Lower leg skin (tissue), 4 donors: ENCODE data around the gene AFTPH. TPM values are rescaled to one million over a fixed set of nuclear protein-coding genes. Genes with fewer than 3 reads are reported as not detected.

Source experiments
- DNase-seq, 2 donors: peaks; one replicate each; pipeline ENCODE4 v3.0.0-alpha.2; 2019; ENCODE audit warnings: low spot score in 2 of 2
- H3K4me3 ChIP-seq: fragments of 200-600 bp; sonication (generic); 2 replicates; pipeline ENCODE4 v1.5.1; 2017; ENCODE audit warnings: mild to moderate bottlenecking, low read depth; ENCODE audit not compliant: poor library complexity, severe bottlenecking
- POLR2A ChIP-seq, 2 donors: fragments of 450-650 bp; IDR thresholded peaks; one replicate each; pipeline ENCODE4 v1.6.1; 2016 to 2017; ENCODE audit warnings: antibody characterized with exemption in 2 of 2, mild to moderate bottlenecking in 1 of 2, moderate library complexity in 1 of 2
- WGBS, 2 donors: methylation state at CpG; one replicate each; pipeline ENCODE4 v1.1.5; 2018; 5-methylcytosine and 5-hydroxymethylcytosine counted together
- intact Hi-C: fragments of 100-400 bp; cut with DNase I; formaldehyde crosslinking; loops from one replicate; pipeline ENCODE4 v1.15.0; 2023; ENCODE audit warnings: low total_unique reads
- total RNA-seq, 4 donors: library from RNA; depleted of rRNA; stranded (reverse); fragments of >200 nt; gene quantifications; one replicate each; pipeline ENCODE4 v1.1.0, GENCODE V29; 2016
- TF ChIP-seq, protein P1 (sequence below), 3 donors: fragments of 450-650 bp; IDR thresholded peaks; one replicate each; pipeline ENCODE4 v1.5.1; 2016; ENCODE audit warnings: antibody characterized with exemption in 3 of 3, mild to moderate bottlenecking in 3 of 3, moderate library complexity in 2 of 3

AFTPH gene
- total RNA-seq, 4 donors from 2014 or later, result 46.4 to 53.8 (median 49.6) TPM

DNA sequence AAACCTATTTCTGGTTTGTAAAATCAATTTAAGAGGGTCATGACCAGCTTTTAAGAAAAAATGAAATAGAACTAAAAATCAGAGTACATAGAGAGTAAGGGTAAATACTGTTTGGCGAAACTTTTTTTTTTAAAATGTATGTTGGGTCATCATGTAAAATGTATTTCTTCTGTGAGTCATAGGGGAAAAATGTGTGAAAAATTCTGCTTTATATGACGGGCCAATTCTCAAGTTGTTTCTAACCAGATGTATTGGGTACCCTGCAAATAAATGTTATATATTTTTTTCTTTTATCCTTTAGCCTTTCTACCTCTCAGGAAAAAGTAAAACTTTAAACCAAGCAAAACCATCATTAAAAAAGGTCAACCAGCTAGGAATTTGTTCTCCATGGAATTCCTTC, 13.9 kb downstream of the AFTPH start:
- intact Hi-C loops, result no loop called here
- TF ChIP-seq, protein P1, sequence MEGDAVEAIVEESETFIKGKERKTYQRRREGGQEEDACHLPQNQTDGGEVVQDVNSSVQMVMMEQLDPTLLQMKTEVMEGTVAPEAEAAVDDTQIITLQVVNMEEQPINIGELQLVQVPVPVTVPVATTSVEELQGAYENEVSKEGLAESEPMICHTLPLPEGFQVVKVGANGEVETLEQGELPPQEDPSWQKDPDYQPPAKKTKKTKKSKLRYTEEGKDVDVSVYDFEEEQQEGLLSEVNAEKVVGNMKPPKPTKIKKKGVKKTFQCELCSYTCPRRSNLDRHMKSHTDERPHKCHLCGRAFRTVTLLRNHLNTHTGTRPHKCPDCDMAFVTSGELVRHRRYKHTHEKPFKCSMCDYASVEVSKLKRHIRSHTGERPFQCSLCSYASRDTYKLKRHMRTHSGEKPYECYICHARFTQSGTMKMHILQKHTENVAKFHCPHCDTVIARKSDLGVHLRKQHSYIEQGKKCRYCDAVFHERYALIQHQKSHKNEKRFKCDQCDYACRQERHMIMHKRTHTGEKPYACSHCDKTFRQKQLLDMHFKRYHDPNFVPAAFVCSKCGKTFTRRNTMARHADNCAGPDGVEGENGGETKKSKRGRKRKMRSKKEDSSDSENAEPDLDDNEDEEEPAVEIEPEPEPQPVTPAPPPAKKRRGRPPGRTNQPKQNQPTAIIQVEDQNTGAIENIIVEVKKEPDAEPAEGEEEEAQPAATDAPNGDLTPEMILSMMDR (IDR thresholded peaks at IDR 0.05), result no peak
- TF ChIP-seq POLR2A (IDR thresholded peaks at IDR 0.05), result no peak
- no peak for DNase-seq
- WGBS, 2 donors, result 89 to 92% methylated on average over 2 of the region's 2 CpGs
- no peak overlapping the region for H3K4me3 ChIP-seq

DNA sequence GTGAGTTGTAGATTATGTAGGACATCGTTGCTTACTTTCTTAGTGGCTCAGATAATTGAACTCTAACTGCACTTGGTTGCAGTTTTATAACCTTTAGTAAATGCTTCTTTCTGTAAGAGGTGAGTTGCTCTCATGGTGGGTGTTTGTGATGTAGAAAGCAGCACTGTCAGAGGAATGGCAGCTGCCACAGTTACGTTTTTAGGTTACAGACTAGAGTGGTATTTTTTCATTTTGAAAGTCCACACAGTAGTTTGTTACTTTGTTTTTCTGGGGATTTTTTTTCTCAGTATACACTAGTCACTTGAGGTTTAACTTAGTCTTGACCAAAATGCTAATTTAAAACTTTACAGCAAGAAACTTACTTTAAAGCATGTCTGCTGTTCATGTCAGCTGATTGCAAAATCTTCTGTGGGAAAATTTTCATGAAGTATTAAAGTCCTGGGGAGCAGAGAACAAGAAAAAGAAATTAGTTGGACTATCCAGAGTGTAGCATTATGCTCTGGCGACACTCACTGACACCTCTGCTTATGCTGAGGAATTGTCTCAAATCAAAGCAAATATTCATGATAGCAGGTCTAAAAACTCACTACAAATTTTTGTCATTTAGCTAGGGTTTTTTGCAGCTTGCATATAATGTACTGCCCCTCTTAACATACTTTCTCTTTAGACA, 14.8 kb downstream of the AFTPH start:
- H3K4me3 ChIP-seq, result no peak overlapping the region
- no peak for DNase-seq
- TF ChIP-seq, protein P1 (IDR thresholded peaks at IDR 0.05), result no peak
- no peak for TF ChIP-seq POLR2A (IDR thresholded peaks at IDR 0.05)
- intact Hi-C loops, result no loop called here
- WGBS, 2 donors, result 73 to 83% methylated on average over 3 of the region's 3 CpGs

DNA sequence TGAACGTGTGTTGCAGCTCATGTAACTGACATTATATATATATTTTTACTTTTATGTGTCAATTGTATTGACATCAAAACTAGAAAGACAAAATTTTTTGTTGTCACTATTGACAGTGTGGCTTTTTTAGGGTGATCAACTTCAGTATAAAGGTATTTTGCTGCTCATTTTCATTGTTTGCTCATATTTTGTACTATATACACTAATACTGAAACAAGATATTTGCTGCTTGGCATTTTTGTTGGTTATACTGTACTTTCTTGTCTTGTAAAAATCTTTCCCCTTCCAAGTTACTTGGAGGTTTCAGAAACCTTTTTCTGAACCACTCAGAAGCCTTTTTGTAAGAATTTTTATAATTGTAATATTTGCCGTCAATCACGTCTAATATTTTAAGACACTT, 16.5 kb downstream of the AFTPH start:
- intact Hi-C loops, result no loop called here
- no peak for DNase-seq
- no peak overlapping the region for H3K4me3 ChIP-seq
- WGBS, 2 donors, result 90 to 96% methylated on average over 3 of the region's 3 CpGs
- TF ChIP-seq POLR2A (IDR thresholded peaks at IDR 0.05), result no peak
- TF ChIP-seq, protein P1 (IDR thresholded peaks at IDR 0.05), result no peak

DNA sequence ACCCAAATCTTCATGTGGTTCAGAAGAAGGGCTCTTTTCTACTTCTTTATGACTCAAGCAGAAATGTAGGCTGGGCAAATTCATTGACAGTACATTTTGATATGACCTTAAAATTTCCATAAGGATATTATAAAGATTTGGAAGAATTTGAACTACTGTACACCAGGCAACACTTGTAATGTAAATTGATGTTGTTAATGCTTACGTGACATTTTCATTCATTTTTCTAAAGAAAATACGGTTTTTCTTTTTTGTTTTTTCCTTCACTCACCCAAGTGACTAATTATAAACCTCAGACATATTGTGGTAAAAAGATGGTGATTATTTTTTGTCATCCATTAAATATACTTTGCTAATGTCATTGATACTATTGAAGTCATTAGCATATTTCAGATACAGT, 17.4 kb downstream of the AFTPH start:
- DNase-seq, result no peak
- intact Hi-C loops, result no loop called here
- no peak overlapping the region for H3K4me3 ChIP-seq
- TF ChIP-seq, protein P1 (IDR thresholded peaks at IDR 0.05), result no peak
- TF ChIP-seq POLR2A (IDR thresholded peaks at IDR 0.05), result no peak
- 92% methylated on average over 2 of the region's 2 CpGs for WGBS, 2 donors

DNA sequence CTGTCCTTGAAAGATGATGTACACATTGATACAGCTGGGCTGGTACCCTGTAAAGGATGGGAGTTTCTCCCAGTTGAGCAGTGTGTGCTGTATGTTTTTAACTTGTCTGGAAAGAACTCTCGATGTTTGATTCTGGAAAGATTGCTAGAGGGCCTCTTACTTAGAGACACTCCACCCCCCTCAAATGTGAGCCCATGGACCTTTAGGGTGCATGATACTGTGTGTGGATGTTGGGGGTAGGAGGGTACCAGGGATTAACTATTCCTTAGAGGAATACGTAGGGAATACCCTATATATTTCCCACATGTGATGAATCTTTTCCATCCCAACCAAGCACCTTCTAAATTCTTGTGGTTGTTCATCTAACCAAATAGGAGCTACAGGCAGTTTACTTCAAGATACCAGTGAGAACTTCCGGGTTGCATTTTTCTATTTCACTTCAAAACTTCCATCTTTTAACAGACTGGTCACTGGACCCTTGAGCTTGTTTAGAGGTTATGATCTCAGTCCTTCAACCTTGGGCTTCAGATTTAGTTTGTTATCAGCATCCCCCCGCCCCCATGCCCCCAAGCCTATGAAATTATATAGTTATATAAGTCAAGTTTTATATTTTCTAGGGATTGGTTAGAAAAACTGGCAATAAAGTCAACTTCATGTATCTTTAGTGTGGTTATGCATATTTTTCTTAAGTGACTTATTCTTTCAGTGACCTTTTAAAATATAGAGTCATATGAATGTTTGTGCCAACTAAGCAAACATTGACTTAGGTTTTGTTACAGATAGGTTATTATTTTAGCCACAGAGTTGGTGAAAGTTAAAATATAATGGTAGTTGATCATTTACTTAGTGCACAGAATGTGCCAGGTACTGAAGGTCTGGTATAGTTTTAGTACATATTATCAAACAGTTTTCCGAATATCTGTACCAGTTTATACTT, 18.2 kb downstream of the AFTPH start:
- TF ChIP-seq, protein P1 (IDR thresholded peaks at IDR 0.05), result no peak
- TF ChIP-seq POLR2A (IDR thresholded peaks at IDR 0.05), result no peak

More for the DNA sequence above, 18.2 kb downstream of the AFTPH start:
- WGBS, 2 donors, result 88 to 95% methylated on average over 5 of the region's 5 CpGs
- DNase-seq, result no peak
- H3K4me3 ChIP-seq, result no peak overlapping the region
- intact Hi-C loops, result no loop called here
